WERI-Rb-1 (cell line): ENCODE results near the gene MALAT1.

Experiments used
- DNase-seq: peaks from one replicate; pipeline ENCODE4 v3.0.0-alpha.2; 2020
- H3K27ac ChIP-seq: fragments of 250-450 bp; sonication (Bioruptor Pico); 2 replicates; pipeline ENCODE4 v1.5.1; 2020; ENCODE audit warnings: mild to moderate bottlenecking, moderate library complexity
- H3K27me3 ChIP-seq: fragments of 250-450 bp; sonication (Bioruptor Pico); 2 replicates; pipeline ENCODE4 v1.5.1; 2021; ENCODE audit warnings: mild to moderate bottlenecking, low read depth, moderate library complexity; ENCODE audit not compliant: insufficient read depth, severe bottlenecking
- H3K36me3 ChIP-seq: fragments of 250-450 bp; sonication (Bioruptor Pico); 2 replicates; pipeline ENCODE4 v1.5.1; 2020; ENCODE audit warnings: mild to moderate bottlenecking, moderate library complexity
- H3K4me3 ChIP-seq: 2 replicates; pipeline ENCODE4 v1.5.1; 2011; ENCODE audit warnings: low read depth, mild to moderate bottlenecking, control low read depth, low read length
- H3K9me3 ChIP-seq: fragments of 250-450 bp; sonication (Bioruptor Pico); 2 replicates; pipeline ENCODE4 v1.5.1; 2021; ENCODE audit warnings: mild to moderate bottlenecking, moderate library complexity; ENCODE audit not compliant: severe bottlenecking
- CTCF ChIP-seq: IDR thresholded peaks from 2 replicates; pipeline ENCODE4 v1.5.1; 2011; ENCODE audit warnings: low read depth, mild to moderate bottlenecking, control low read depth, inconsistent platforms, low read length

MALAT1 gene

GRCh38 chr11:65554057-65554818 is 55.4 kb downstream of the MALAT1 start:
- no peak for TF ChIP-seq CTCF

GRCh38 chr11:65554842-65555430 is 56.1 kb downstream of the MALAT1 start:
- Histone ChIP-seq H3K9me3 (no peaks in the 10 kb centered on the region), H3K36me3 (no peaks in the 10 kb centered on the region), H3K4me3 (no peak overlapping the region), H3K27me3 (no peaks in the 10 kb centered on the region), H3K27ac (no peak overlapping the region)
- TF ChIP-seq CTCF: no peak
- no peak for DNase-seq

More at GRCh38 chr11:65554057-65554818, 55.4 kb downstream of the MALAT1 start:
- no peak overlapping the region for H3K4me3 ChIP-seq
- H3K27me3 ChIP-seq: no peaks in the 10 kb centered on the region
- DNase-seq: no peak
- no peak overlapping the region for H3K27ac ChIP-seq
- H3K9me3 ChIP-seq: no peaks in the 10 kb centered on the region
- no peaks in the 10 kb centered on the region for H3K36me3 ChIP-seq

GRCh38 chr11:65555693-65556231 is 56.9 kb downstream of the MALAT1 start:
- no peak for DNase-seq
- no peak for TF ChIP-seq CTCF
- Histone ChIP-seq H3K9me3 (no peaks in the 10 kb centered on the region), H3K36me3 (no peaks in the 10 kb centered on the region), H3K27ac (no peak overlapping the region), H3K4me3 (no peak overlapping the region), H3K27me3 (no peaks in the 10 kb centered on the region)
